ENCODE data around the gene DCC.

Gene DCC, protein sequence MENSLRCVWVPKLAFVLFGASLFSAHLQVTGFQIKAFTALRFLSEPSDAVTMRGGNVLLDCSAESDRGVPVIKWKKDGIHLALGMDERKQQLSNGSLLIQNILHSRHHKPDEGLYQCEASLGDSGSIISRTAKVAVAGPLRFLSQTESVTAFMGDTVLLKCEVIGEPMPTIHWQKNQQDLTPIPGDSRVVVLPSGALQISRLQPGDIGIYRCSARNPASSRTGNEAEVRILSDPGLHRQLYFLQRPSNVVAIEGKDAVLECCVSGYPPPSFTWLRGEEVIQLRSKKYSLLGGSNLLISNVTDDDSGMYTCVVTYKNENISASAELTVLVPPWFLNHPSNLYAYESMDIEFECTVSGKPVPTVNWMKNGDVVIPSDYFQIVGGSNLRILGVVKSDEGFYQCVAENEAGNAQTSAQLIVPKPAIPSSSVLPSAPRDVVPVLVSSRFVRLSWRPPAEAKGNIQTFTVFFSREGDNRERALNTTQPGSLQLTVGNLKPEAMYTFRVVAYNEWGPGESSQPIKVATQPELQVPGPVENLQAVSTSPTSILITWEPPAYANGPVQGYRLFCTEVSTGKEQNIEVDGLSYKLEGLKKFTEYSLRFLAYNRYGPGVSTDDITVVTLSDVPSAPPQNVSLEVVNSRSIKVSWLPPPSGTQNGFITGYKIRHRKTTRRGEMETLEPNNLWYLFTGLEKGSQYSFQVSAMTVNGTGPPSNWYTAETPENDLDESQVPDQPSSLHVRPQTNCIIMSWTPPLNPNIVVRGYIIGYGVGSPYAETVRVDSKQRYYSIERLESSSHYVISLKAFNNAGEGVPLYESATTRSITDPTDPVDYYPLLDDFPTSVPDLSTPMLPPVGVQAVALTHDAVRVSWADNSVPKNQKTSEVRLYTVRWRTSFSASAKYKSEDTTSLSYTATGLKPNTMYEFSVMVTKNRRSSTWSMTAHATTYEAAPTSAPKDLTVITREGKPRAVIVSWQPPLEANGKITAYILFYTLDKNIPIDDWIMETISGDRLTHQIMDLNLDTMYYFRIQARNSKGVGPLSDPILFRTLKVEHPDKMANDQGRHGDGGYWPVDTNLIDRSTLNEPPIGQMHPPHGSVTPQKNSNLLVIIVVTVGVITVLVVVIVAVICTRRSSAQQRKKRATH (N-terminal part only)

DNA sequence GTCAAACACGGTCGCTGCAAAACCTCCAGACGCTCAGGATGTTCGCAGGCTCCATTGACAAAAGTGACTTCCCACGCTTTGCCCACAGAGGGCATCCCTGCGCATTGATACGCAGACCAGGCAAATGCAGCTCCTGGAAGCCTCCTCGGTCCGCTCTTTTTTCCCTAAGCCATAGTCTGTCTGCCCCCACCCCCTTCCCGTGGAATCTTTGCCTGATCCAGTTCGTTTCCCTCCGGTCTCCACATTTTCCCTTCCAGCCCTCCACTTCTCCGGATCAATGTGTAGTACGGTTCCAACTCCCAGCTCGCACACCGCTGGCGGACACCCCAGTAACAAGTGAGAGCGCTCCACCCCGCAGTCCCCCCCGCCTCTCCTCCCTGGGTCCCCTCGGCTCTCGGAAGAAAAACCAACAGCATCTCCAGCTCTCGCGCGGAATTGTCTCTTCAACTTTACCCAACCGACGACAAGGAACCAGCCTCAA lies at the start of gene DCC:
Gene DCC (plus strand): TSS at position 307 of the 481 bp plus-strand sequence. CDS start 591 bp downstream, outside the sequence.
- no peak for DNase-seq

DNA sequence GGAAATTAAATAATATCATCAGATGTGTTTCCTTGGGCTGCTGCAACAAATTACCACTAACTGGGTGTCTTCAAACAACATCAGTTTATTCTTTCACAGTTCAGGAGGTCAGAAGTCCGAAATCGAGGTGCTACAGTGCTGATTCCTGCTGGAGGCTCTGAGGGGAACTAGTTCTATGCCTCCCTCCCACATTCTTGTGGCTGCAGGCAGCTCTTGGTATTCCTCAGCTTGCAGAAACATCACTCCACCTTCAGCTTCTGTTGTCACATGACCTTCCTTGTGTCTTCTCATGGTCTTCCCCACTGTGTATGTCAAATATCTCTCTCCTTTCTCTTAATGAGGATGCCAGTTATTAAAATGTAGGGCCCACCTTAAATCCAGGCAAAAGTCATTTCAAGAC lies 29.3 kb upstream of the DCC start:
- DNase-seq: no peak

DNA sequence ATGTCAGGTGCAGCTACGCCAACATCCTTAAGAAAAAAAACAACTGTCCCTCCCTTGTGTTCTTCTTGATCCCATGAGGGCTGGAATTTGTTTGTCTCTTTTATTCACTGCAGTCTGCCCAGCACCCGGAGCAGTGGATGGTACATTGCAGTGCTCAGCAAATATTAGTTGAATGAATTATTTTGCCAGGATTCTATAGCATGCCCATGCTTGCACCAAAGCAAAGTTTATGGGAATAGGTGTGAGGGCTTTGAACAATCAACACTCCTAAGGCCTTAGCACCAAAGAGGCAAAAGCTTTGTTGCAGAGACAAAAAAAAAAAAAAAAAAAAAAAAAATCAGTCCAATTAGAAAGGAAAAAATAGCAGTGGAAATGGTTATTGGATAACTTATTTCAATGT lies 28.7 kb upstream of the DCC start:
- DNase-seq: no peak

DNA sequence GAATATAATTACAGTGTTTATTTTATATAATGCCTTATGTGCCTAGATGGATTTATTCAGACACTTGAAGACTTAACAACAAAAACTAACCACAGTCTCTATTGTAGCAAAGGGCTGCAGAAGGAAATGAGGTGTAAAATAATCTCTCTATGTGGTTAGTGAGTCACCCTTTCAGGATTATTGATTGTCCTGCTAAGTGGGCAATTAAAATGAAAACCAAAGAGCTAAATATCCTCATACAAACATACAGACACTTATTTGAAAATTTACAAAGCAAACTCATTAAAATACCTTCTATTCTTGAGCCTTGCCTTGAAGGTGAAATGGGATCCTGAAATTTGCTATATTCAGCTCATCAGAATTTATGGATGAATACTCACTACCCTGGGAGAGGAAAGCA lies 27.7 kb upstream of the DCC start:
- no peak for DNase-seq

DNA sequence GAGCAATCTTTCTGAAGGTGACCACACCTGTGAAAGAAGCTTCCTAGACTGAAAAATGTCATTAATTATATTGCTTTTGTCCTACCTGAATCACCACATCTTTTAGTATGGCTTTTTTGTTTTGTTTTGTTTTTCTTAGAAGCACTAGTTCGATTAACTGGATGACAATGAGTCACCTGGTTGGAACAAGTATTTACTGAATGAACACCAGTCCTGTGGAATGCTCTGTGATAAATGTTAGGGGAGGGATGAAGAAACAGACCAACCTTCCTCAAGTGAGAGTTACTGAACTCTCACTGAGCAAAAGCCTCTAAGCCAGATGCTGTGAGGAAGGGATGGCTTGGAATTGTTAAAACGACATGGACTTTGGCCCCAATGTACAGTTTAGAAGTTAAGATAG lies 26.8 kb upstream of the DCC start:
- no peak for DNase-seq

DNA sequence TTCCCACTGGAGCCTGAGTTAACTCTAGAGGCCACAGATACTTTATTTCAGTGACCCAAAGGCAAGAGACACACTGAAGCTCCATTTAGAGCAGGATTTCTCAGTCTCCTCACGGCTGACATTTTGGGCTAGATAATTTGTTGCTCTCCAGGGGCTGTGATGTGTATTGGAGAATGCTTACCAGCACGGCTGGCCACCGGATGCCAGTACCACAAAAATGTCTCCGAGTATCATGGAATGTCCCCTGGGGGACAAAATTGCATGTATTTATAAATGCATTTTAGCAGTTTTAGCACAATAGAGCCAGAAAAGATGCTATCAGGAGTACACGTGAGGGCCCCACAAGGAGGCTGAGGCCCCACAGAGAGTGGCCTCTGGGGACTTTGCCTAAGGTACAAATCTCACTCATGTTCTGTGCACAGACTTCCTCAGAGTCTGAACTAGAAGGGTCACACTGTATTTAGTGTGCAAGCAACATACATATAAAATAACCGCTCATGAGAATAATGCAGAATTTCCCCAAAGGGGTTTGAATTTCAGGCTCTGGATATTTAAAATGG lies 20.5 kb upstream of the DCC start:
- no peak for DNase-seq

DNA sequence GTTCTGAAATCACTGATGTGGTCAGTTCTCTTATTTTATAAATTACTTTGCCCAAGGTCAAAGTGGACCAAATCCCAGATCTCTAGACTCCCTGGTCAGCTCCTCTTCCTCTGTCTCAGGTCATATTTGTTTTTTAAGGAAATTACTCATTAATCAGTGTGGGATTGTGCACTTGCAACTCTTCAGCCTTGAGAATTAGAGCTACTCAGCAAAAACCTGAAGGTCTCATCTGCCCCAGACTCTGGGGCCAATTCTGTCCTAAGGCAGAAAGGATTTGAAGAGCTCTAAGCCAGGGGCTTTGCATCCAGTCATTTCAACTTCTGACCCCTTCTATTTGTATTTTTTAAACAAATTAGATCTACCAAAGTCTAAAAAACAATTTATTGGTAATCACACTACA lies 17.7 kb upstream of the DCC start:
- DNase-seq: no peak

DNA sequence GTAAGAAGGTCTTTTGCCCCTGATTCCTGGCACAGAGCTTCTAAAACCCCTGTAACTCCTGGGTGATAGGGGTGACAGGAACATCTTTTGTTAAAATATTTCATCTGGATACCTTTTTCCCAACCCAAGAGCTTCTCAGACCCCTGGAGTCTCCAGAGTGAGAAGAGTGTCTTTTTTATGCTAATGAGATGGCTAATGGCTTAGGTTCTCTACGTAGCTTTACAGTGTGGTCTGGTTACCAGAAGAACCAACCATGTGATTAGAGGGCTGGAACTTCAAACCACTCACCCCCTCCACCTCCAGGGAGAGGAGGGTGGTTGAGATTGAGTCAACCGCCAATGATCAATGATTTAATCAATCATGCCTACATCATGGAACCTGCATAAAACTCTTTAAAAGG lies 16.2 kb upstream of the DCC start:
- DNase-seq: no peak

DNA sequence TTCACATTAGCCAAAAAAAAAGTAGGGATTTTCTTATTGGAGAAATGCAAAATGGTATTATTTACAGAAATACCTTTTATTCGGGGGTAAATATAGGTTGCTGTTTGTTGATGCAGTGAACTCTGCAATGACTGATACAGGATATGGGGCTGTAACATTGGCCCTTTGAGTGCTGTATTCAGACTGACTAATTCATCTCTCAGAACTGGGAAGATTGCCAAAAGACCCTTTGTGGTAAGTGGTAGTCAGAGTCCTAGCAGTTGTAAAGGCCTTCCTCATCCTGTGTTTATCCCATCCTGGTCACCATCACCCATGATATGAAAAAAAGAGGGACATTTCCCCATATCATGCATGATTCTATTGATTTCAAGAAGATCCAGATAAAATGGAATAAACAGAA lies 14.0 kb upstream of the DCC start:
- DNase-seq: no peak

DNA sequence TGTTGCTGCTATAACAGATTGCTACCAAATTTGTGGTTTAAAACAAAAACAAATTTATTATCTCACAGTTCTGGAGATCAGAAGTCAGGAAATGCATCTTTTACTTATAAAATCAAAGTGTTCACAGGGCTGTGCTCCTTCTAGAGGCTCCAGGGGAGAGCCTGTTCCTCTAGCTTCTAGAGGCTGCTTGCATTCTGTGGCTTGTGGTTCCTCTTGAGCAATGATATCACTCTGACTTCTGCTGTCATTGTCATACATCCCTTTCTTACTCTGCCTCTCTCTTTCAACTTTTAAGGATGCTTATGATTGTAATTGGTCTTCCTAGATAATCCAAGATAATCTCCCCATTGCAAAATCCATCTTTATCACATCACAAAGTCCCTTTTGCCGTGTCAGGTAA lies 6.1 kb upstream of the DCC start:
- no peak for DNase-seq

DNA sequence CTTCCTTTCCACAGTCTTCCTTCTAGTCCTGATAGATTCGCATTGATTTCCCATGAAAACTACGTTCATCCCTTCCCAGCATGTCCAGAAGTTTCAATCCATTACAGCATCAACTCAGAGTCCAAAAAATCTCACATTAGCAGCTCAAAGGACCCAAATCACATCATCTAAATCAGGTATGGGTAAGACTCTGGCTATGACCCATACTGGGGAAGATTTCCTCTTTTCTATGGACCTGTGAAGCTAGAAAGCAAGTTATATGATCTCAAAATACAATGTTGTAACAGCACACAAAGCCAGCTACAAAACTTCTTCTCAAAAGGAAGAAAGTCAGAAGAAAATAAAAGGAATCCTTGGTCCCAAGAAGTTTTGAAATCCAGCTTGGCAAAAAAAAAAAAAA lies 5.7 kb upstream of the DCC start:
- no peak for DNase-seq

DNA sequence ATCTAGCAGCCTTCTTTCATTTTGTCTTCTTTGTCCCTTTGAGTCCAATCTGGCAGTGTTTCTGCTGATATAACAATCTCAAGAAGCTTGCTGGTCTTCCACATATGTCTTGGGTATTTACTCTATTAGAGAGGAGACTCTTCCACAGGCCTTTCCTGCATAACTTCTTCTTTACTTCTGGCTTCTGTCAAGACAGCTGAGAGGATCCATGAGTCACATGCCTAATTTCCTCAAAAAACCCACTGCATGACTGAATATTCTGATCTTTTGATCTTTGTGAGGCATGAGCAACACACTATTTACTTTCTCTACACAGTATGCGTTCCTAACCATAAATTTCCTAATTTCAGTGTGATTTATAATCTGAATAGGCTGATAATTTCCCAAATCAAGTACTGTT lies 5.1 kb upstream of the DCC start:
- DNase-seq: no peak

DNA sequence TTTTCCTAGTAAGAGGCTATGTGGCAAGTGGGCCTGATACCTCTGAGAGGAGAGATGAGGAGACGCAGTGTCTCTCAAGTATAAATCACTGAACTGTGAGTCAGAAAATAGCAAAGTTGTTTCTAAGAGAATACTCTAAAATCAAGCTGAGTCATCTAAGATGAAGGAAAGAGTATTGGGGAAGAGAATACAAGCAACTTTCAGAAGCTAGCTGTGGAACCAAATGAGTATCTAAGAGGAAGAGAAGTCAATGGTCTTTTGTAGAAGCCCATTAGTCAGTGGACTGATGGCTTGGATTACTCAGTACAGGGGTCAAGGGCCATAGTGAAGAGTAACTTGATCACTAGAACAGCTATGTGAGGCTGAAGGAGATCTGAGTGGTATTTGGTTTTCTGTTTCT lies 2.7 kb upstream of the DCC start:
- no peak for DNase-seq

DNA sequence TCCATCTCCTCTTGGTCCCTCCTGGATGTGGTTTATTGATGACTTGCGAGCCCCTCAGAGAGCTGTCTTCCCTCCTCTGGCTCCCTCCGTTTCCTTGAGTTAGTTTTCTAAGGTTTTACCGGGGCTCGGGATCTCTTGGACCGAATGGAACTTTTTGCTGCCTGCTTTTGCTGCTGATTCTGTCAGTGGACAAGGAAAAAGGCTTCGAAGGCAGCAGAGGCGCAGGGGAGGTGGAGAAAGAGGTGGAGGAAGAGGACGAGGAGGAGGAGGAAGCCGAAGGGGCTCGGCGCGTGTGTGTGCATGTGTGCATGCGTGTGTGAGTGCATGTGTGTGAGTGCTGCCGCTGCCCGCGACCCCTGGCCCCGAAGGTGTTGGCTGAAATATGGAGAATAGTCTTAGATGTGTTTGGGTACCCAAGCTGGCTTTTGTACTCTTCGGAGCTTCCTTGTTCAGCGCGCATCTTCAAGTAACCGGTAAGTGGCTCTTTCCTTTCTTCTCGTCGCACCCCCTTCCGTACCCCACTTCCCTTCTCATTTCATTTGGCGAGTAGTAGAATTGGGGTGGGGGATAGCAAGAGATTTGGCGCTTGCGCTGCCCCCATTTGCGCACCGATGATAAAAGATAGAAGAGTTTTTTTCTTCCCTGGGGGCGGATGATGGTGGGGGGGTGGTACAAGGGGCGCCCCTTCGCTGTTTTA lies 557 bp downstream of the DCC start:
- no peak for DNase-seq

DNA sequence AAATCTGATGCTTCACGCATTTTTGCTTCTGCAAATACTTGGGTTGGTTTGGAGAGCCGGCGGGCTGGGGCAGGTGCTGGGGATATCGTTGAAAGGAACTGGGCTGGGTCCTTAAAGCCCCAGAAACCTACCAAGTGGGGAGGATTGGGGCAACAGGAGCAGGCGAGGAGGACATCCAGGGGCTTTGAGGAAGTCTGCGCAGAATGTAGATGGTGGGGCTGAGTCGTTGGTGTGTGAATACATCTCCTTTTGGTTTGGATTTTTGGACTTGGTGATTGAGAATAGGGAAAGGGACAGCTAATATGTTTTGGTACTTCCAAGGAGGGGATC lies 1.1 kb downstream of the DCC start:
- no peak for DNase-seq

DNA sequence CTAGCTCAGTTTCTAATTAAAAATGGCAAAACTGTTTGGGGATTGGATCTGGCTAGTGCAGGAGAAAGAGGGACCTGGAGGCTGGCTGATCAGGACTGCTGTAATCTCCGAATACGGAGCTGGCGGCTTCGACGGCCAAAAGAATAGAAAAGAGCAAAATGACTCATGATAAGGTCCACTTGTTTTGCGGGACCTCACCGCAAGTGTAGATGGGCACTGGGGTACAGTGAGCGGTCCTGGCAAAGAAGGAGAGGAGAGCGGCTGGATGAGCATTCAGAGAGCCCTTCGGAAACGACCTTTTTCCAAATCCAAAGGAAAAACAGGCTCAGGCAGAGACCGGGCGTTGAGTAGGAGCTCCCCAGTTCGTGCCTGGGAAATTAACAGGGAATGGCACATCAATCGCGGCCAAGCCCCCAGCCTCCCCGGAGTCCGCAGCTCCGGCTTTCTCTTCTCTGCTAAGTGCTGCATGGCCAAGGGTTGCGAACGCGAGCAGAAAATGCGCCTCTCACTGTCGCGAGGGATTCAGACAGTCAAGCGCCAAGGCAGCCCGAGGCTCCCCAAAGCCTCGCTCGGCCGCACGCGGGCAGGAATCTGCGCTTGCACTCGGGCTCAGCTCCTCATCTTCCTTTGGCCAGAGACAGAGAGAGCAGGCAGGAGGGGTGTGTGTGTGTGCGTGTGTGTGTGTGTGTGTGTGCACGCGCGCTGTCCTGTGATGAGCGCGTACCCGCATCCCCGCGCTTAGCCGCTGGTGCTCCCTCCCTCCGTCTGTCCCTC lies 1.8 kb downstream of the DCC start:
- no peak for DNase-seq

DNA sequence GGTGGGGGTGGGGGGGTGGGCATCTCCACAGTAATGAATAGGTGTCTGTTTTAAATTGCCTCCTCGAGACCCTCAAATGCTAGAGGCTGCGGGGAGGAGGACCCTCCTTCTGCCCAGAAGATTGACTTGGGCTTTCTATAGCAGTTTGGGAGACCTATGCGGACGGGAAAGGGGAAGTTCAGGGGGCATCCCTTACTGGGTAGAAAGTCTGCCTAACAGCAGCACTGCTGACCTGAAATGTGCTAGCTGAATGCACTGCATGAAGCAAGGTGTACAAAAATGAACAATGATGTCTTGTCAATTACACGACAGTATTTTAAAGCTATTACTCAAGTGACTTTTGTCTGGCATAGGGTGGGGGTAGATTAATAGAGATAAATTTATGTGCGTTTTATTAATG lies 2.5 kb downstream of the DCC start:
- DNase-seq: no peak

DNA sequence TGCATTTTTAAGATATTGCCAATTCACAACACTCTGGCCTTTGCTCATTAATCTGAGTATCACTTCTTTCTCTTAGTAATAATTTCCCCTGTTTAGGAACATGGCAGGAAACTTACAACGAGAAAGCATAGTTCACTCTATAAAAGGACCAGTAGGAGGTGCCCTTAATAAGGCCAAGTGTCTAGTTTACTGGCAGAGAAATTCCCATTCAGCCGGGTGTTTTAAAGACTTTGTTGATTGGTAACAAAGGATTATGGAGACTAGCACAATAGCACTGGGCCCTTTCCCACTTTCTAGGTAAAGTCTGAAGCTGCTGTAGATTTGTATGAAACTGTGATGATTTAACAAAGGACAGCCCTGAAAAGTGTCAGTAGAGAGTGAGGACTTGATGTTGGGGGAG lies 3.1 kb downstream of the DCC start:
- no peak for DNase-seq

DNA sequence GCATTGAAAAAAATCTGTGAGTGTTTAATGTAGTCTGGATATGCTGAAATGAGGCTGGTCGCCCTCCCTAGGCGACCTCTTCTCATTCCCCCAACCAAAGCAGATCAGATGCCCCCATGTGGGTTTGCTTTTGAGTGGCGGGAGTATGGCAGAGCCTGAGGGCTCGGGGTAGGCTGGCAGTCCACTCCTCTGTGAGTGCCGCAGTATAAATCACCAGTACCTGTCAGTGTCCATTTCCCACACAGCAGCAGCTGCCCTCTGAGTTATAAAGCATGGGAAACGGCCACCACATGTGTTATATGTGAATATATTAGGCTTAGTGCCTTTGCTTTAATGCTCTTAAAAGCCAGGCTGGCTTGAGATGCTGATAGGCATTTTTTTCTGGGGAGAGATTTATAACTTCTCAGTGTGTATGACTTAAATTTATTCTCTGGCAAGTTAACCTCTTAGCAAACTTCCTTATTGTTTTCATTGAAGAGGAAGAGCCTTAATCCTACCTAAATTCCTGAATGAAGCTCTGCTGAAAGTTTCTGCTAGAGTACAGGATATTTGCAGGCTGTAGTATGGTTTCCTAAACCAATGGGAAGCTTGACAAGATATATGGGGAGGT lies 3.8 kb downstream of the DCC start:
- no peak for DNase-seq

DNA sequence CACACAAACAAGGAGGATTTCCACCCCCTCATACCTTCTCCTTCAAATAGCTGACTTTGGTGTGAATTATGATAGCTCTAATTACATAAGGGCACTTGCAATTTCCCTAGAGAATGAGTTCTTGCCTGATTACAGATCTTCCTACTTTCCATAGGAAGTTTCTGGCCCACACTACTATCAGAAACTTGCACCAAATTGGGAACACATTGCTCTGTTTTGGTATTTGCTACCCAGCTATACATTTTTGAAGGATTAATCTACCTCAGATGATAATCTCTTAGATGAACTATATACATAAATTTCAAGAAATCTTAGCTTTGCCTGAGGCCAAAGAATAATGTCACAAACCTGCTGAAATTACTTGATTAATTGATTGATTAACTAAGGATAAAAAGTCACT lies 4.9 kb downstream of the DCC start:
- no peak for DNase-seq

DNA sequence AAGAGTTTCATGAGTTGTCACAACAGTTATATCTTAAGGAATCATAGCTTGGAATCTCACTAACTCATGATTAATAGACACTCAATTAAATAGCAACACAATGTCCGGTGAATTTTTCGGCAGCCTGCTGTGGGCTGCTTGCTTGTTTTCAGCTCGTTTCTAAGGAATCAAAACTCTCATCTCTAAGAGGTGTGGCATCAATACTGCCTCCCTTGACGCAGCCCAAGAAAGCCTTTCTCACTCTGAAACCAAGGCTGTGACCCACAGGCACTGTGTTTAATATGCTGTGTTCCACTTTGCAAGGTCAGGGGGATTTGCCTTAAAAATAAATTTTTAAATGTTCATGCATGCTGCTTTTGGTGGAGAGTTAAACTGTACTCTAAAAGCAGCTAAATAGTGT lies 5.4 kb downstream of the DCC start:
- DNase-seq: no peak

DNA sequence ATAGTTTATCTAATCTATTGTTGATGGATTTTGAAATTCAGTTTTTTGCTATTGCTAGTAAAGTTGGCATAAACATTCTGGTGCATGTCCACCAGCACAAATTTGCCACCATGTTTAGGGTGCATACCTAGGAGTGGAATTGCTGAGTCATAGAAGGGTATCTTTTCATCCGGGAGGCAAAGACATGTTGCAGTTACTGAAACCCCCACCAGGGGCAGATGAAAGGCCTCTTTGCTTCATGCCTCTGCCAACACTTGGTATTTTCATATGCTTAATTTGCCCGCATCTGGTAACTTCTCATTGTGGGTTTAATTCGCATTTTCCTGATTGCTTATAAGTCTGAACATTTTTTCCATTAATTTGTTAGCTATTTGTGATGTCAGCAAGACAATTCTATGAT lies 8.2 kb downstream of the DCC start:
- DNase-seq: no peak

All from activated T-cell treated with anti-CD3 and anti-CD28 coated beads, Interleukin-2, amount 50 U/mL, for 48 hours (primary cell).